Bronchial epithelial cell (primary cell): ENCODE measurements around the gene KLHDC10. TPM values are rescaled to one million over a fixed set of nuclear protein-coding genes. Genes with fewer than 3 reads are reported as not detected.

ENCODE experiments used
- DNase-seq: peaks from one replicate; pipeline ENCODE4 v3.0.0-alpha.2; 2010; ENCODE audit warnings: low read depth
- FAIRE-seq: peaks from 2 replicates; lab custom pipeline; 2011; peaks lifted over from hg19 to GRCh38; lab: Jason Lieb, UNC
- H3K27me3 ChIP-seq: 2 replicates; pipeline ENCODE4 v1.5.1; 2011; ENCODE audit warnings: low read length; ENCODE audit not compliant: control insufficient read depth, insufficient read depth
- H3K36me3 ChIP-seq: 2 replicates; pipeline ENCODE4 v1.5.1; 2011; ENCODE audit warnings: low read length; ENCODE audit not compliant: control insufficient read depth, insufficient read depth
- H3K4me3 ChIP-seq: 2 replicates; pipeline ENCODE4 v1.5.1; 2011; ENCODE audit warnings: mild to moderate bottlenecking, low read depth, low read length, control low read depth
- CTCF ChIP-seq: IDR thresholded peaks from 2 replicates; pipeline ENCODE4 v1.5.1; 2011; ENCODE audit warnings: mild to moderate bottlenecking, moderate library complexity, low read length, control low read depth, inconsistent platforms; ENCODE audit not compliant: insufficient read depth, severe bottlenecking
- total RNA-seq: library from RNA; depleted of rRNA; stranded (reverse); fragments of >200 nt; gene quantifications from 2 replicates; pipeline ENCODE4 v1.2.1, GENCODE V29; 2014

Gene KLHDC10
- total RNA-seq, 1 donor from 2014 or later: 21.3 TPM

DNA sequence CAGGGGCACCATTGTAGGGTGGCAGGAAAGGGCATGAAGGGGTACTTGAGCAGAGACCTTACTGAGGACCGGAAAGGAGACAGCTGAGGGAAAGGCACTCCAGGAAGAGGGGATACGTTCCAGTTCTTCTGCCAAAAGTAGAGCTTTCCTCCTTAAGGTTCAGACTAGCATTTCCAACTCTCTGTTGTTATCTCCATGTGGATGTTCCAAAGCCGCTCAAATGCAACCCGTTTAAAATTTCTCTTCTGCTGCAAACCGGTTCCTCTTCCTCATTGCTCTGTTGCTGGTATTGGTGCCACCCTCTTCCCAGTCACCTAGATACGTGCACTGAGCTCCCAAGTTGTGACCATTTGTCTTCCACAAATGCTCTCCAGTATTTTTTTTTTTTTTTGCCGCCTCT is 87.4 kb downstream of the KLHDC10 start:
- no peak for TF ChIP-seq CTCF
- FAIRE-seq (no peak), DNase-seq (no peak)
- H3K36me3 ChIP-seq: no peaks in the 10 kb centered on the region
- no peak overlapping the region for H3K4me3 ChIP-seq
- H3K27me3 ChIP-seq: no peaks in the 10 kb centered on the region

DNA sequence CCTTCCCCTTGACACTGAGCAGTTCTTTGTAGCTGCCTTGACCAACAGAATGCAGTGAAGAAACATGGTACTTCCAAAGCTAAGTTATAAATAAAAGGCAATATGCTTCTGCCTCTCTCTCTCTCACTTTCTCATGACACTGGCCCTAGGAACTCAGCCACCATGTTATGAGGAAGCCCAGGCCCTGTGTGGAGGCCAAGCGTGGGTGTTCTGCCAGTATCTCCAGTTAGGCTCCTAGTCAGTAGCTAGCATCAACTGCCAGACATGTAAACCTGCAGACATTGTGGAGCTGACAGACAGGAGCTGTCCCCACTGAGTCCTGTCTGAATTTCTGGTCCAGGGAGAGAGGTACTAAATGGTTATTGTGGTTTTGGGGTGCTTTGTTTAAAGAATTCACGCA is 89.7 kb downstream of the KLHDC10 start:
- FAIRE-seq (no peak), DNase-seq (no peak)
- Histone ChIP-seq H3K4me3 (no peak overlapping the region), H3K36me3 (no peaks in the 10 kb centered on the region), H3K27me3 (no peaks in the 10 kb centered on the region)
- no peak for TF ChIP-seq CTCF

DNA sequence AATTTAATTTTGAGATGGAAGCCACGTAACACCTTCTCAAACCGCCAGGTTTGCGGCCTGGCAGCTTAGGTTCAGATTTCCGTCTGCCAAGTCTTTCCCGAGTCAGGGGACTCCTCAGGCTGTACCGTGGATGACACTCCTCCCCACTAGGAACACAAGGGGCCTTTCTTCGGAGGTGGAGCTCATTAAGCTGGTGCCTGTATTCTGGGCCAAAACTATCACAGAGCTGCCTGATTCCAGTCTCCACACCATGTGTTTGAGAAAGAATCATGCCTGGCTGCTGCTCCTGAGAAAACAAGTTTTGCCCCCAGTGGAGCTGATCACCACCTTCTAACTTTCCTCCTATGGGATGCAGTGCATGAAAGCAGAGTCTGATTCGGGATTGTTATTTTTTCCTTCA is 90.1 kb downstream of the KLHDC10 start:
- no peaks in the 10 kb centered on the region for H3K36me3 ChIP-seq
- no peak for FAIRE-seq
- TF ChIP-seq CTCF: no peak
- H3K4me3 ChIP-seq: no peak overlapping the region
- DNase-seq: no peak
- H3K27me3 ChIP-seq: no peaks in the 10 kb centered on the region

DNA sequence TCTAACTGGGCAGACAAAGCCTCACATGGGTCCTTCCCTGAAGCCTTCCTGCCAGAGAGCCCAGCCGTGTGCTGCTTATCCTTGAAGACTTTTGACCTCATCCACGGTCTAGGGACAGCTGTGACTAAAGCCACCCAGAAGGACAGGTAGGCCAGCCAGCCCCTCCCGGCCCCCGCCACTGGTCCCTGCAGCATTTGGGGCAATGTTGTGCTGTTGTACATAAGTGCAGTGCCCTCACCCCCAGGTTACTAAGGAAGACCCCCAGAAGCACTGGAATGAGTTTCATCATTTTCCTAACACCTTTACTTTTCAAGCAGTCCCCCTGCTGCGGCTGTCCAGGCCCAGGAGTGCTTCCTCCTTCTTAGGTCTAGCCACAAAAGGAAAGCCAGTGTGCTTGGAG is 91.9 kb downstream of the KLHDC10 start:
- H3K4me3 ChIP-seq: no peak overlapping the region
- FAIRE-seq (no peak), DNase-seq (no peak)
- TF ChIP-seq CTCF: no peak
- H3K36me3 ChIP-seq: no peaks in the 10 kb centered on the region
- H3K27me3 ChIP-seq: no peaks in the 10 kb centered on the region

DNA sequence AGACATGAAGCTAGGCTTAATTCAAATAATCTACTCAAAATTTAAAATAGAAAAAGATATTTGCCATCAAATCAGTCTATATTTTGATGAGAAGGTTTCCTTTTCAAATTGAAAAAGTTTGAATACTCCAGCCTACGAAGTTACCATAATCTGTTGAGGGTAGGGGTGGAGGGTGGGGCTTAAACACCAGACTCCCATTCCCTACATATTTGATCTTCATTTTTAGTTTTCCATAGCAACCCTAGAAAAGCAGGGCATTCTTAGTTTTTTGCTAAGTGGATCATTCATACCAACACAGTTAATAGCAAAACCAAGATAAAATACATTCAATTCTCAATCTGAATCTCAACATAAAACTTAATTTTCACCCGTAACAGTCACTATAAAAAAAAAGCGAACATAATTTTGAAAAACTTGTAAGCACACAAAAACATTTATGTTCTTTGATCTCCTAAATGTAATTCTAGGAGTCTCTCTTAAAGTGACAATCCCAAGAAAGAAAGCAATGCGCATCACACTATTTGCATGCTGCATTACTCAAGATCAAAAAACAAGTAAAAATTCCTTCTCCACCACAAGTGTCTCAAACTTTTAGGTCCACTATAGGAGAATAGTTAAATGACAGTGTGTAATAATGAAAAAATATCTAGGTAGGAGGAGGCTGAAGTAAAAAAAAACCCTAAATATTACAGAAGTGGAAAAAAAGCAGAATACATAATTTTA is 104.1 kb downstream of the KLHDC10 start:
- FAIRE-seq (no peak), DNase-seq (no peak)
- no peaks in the 10 kb centered on the region for H3K27me3 ChIP-seq
- TF ChIP-seq CTCF: no peak
- no peak overlapping the region for H3K4me3 ChIP-seq
- H3K36me3 ChIP-seq: peaks cover 4% of the 10 kb centered on the region

GRCh38 chr7:130178251-130178650 is 107.9 kb downstream of the KLHDC10 start:
- Histone ChIP-seq H3K27me3 (no peaks in the 10 kb centered on the region), H3K36me3 (peaks cover 1% of the 10 kb centered on the region), H3K4me3 (no peak overlapping the region)
- no peak for TF ChIP-seq CTCF
- DNase-seq (no peak), FAIRE-seq (no peak)
